Left ventricle myocardium inferior (tissue), 1 donor: Measurements from ENCODE around the gene UNC5A. TPM values are rescaled to one million over a fixed set of nuclear protein-coding genes. Genes with fewer than 3 reads are reported as not detected.

Experiments
- DNase-seq: peaks from one replicate; pipeline ENCODE4 v3.0.0-alpha.2; 2020
- H3K27ac ChIP-seq: fragments of 200-600 bp; replicated peaks from 2 replicates; pipeline ENCODE4 v1.8.0; 2021
- H3K27me3 ChIP-seq: fragments of 200-600 bp; 2 replicates; pipeline ENCODE4 v1.8.0; 2021; ENCODE audit warnings: low read depth
- H3K36me3 ChIP-seq: fragments of 200-600 bp; 2 replicates; pipeline ENCODE4 v1.8.0; 2021
- H3K4me1 ChIP-seq: fragments of 200-600 bp; 2 replicates; pipeline ENCODE4 v1.8.0; 2021
- H3K4me3 ChIP-seq: fragments of 200-600 bp; 2 replicates; pipeline ENCODE4 v1.8.0; 2021; ENCODE audit warnings: mild to moderate bottlenecking, moderate library complexity
- H3K9me3 ChIP-seq: fragments of 200-600 bp; replicated peaks from 2 replicates; pipeline ENCODE4 v1.8.0; 2021
- CTCF ChIP-seq: fragments of 200-600 bp; IDR thresholded peaks from 2 replicates; pipeline ENCODE4 v1.8.0; 2021; ENCODE audit warnings: antibody characterized with exemption, mild to moderate bottlenecking, borderline replicate concordance
- intact Hi-C: fragments of 100-400 bp; cut with micrococcal nuclease; formaldehyde crosslinking; loops from one replicate; pipeline ENCODE4 v1.11.0; 2022
- total RNA-seq: library from RNA; stranded (reverse); fragmentation: NEBNext Ultra II Directional; extraction: Animal tissue kit (Norgen Biotek cat#: 25700); gene quantifications from one replicate; pipeline ENCODE4 v1.2.1, GENCODE V29; 2021
- donor health status: DM: no; HTN: yes; CAD: no; lungs with severe emphysema.

Gene UNC5A
- total RNA-seq, 1 donor from 2014 or later, result not detected

- H3K4me1 ChIP-seq, result peaks cover 31% of the 10 kb centered on the region
- no peaks in the 10 kb centered on the region for H3K36me3 ChIP-seq
- H3K4me3 ChIP-seq, result no peak overlapping the region
- H3K9me3 ChIP-seq, result no peaks in the 10 kb centered on the region
- peaks cover 98% of the 10 kb centered on the region for H3K27me3 ChIP-seq
- intact Hi-C loops, result no loop called here
- H3K27ac ChIP-seq, result no peak overlapping the region
- DNase-seq, result no peak
- TF ChIP-seq CTCF, result no peak
Observed at GRCh38 chr5:176814313-176814685, 3.9 kb downstream of the UNC5A start.

GRCh38 chr5:176814836-176815438, 4.6 kb downstream of the UNC5A start:
- H3K4me3 ChIP-seq, result no peak overlapping the region
- DNase-seq, result no peak

GRCh38 chr5:176816043-176816745, 5.8 kb downstream of the UNC5A start:
- Histone ChIP-seq H3K36me3 (no peaks in the 10 kb centered on the region), H3K27me3 (peaks cover 100% of the 10 kb centered on the region), H3K4me3 (no peak overlapping the region), H3K9me3 (no peaks in the 10 kb centered on the region), H3K27ac (no peak overlapping the region), H3K4me1 (peaks cover 15% of the 10 kb centered on the region)
- TF ChIP-seq CTCF, result no peak
- intact Hi-C loops, result no loop called here
- no peak for DNase-seq

More at GRCh38 chr5:176814836-176815438, 4.6 kb downstream of the UNC5A start:
- no peaks in the 10 kb centered on the region for H3K36me3 ChIP-seq
- peaks cover 25% of the 10 kb centered on the region for H3K4me1 ChIP-seq
- no peak for TF ChIP-seq CTCF
- no peak overlapping the region for H3K27ac ChIP-seq
- intact Hi-C loops, result no loop called here
- peaks cover 98% of the 10 kb centered on the region for H3K27me3 ChIP-seq
- no peaks in the 10 kb centered on the region for H3K9me3 ChIP-seq

- Histone ChIP-seq H3K4me1 (peaks cover 13% of the 10 kb centered on the region), H3K9me3 (no peaks in the 10 kb centered on the region), H3K27ac (no peak overlapping the region), H3K27me3 (peaks cover 100% of the 10 kb centered on the region), H3K4me3 (no peak overlapping the region), H3K36me3 (no peaks in the 10 kb centered on the region)
- intact Hi-C loops, result no loop called here
- TF ChIP-seq CTCF, result no peak
- no peak for DNase-seq
Observed at GRCh38 chr5:176816791-176817347, 6.5 kb downstream of the UNC5A start.

GRCh38 chr5:176817369-176817840, 7.0 kb downstream of the UNC5A start:
- Histone ChIP-seq H3K4me1 (peaks cover 13% of the 10 kb centered on the region), H3K27me3 (peaks cover 100% of the 10 kb centered on the region), H3K36me3 (no peaks in the 10 kb centered on the region), H3K27ac (no peak overlapping the region), H3K9me3 (no peaks in the 10 kb centered on the region), H3K4me3 (peak overlapping the region; percentile 63)
- no peak for TF ChIP-seq CTCF
- intact Hi-C loops, result no loop called here
- no peak for DNase-seq
